GM23248 (cell line): ENCODE results near the gene ZFPM1. TPM values are rescaled to one million over a fixed set of nuclear protein-coding genes. Genes with fewer than 3 reads are reported as not detected.

Experiments used
- DNase-seq: peaks from one replicate; pipeline ENCODE4 v3.0.0-alpha.2; 2015
- H2AFZ ChIP-seq: fragments of 200-600 bp; sonication (generic); 2 replicates; pipeline ENCODE4 v1.6.1; 2016; ENCODE audit warnings: antibody characterized with exemption
- H3F3A ChIP-seq: fragments of 200-600 bp; sonication (generic); 2 replicates; pipeline ENCODE4 v1.6.1; 2016; ENCODE audit warnings: mild to moderate bottlenecking, antibody characterized with exemption, mixed run types; ENCODE audit not compliant: insufficient read depth
- H3K27ac ChIP-seq: fragments of 200-600 bp; sonication (generic); 2 replicates; pipeline ENCODE4 v1.5.1; 2016; ENCODE audit warnings: mild to moderate bottlenecking
- H3K27me3 ChIP-seq: fragments of 200-600 bp; sonication (generic); replicated peaks from 2 replicates; pipeline ENCODE4 v1.6.1; 2016; ENCODE audit warnings: mild to moderate bottlenecking; ENCODE audit not compliant: insufficient read depth
- H3K36me3 ChIP-seq: fragments of 200-600 bp; sonication (generic); 2 replicates; pipeline ENCODE4 v1.6.1; 2016; ENCODE audit warnings: low read depth, mild to moderate bottlenecking
- H3K4me1 ChIP-seq: fragments of 200-600 bp; sonication (generic); 2 replicates; pipeline ENCODE4 v1.6.1; 2016; ENCODE audit warnings: mild to moderate bottlenecking; ENCODE audit not compliant: insufficient read depth
- H3K4me2 ChIP-seq: fragments of 200-600 bp; sonication (generic); one replicate; pipeline ENCODE4 v1.6.1; 2016; ENCODE audit warnings: mild to moderate bottlenecking; ENCODE audit not compliant: unreplicated experiment
- H3K4me3 ChIP-seq: fragments of 200-600 bp; sonication (generic); 2 replicates; pipeline ENCODE4 v1.5.1; 2016; ENCODE audit warnings: mild to moderate bottlenecking
- H3K79me2 ChIP-seq: fragments of 200-600 bp; sonication (generic); 2 replicates; pipeline ENCODE4 v1.6.1; 2016; ENCODE audit warnings: mild to moderate bottlenecking; ENCODE audit not compliant: insufficient read depth
- H3K9ac ChIP-seq: fragments of 200-600 bp; sonication (generic); 2 replicates; pipeline ENCODE4 v1.6.1; 2016; ENCODE audit warnings: mild to moderate bottlenecking
- H3K9me2 ChIP-seq: fragments of 200-600 bp; sonication (generic); 2 replicates; pipeline ENCODE4 v1.6.1; 2016; ENCODE audit warnings: mixed run types, mild to moderate bottlenecking, moderate library complexity; ENCODE audit not compliant: insufficient read depth
- H3K9me3 ChIP-seq: fragments of 200-600 bp; sonication (generic); one replicate; pipeline ENCODE4 v1.6.1; 2017; ENCODE audit warnings: low read depth
- H4K20me1 ChIP-seq: fragments of 200-600 bp; sonication (generic); 2 replicates; pipeline ENCODE4 v1.6.0; 2016; ENCODE audit not compliant: insufficient read depth
- EZH2 ChIP-seq: fragments of 200-600 bp; sonication (generic); IDR thresholded peaks from 2 replicates; pipeline ENCODE4 v1.6.1; 2018; ENCODE audit warnings: antibody characterized with exemption, mild to moderate bottlenecking; ENCODE audit not compliant: insufficient read depth, poor library complexity, severe bottlenecking
- EZH2phosphoT487 ChIP-seq: fragments of 200-600 bp; sonication (generic); IDR thresholded peaks from 2 replicates; pipeline ENCODE4 v1.6.1; 2018; ENCODE audit warnings: antibody characterized with exemption, moderate library complexity, mild to moderate bottlenecking, low read depth; ENCODE audit not compliant: insufficient read depth
- WGBS, 2 experiments: methylation state at CpG; one replicate each; pipeline ENCODE4 v1.1.6; 2015 to 2017; ENCODE audit warnings: low lambda C conversion rate in 2 of 2, low coverage in 1 of 2; ENCODE audit errors: missing lambda C conversion rate in 2 of 2; 5-methylcytosine and 5-hydroxymethylcytosine counted together
- in situ Hi-C: fragments of 300-500 bp; cut with MboI; formaldehyde crosslinking; loops from 2 replicates; pipeline ENCODE4 v1.15.0; 2020
- polyA plus RNA-seq: library from polyadenylated mRNA; unstranded; fragments of >200 nt; fragmentation: Nextera tagmentation; extraction: Ambion mirVana; gene quantifications from 2 replicates; pipeline ENCODE4 v1.2.1, GENCODE V29; 2016
- total RNA-seq: library from RNA; depleted of rRNA; stranded (reverse); fragments of >200 nt; shearing (Covaris generic); gene quantifications from 2 replicates; pipeline ENCODE4 v1.2.3, GENCODE V29; 2014

ZFPM1 gene
- total and polyA plus RNA-seq, 2 experiments from 2014 or later: 0.06 to 2.4 TPM

- Histone ChIP-seq H3K4me1 (no peaks in the 10 kb centered on the region), H3K27ac (no peak overlapping the region), H3K79me2 (no peaks in the 10 kb centered on the region), H2AFZ (no peak overlapping the region), H3K4me2 (no peak overlapping the region), H3K4me3 (no peak overlapping the region), H3F3A (no peaks in the 10 kb centered on the region), H3K27me3 (peaks cover 14% of the 10 kb centered on the region), H3K36me3 (no peaks in the 10 kb centered on the region), H4K20me1 (no peaks in the 10 kb centered on the region), H3K9me2 (no peaks in the 10 kb centered on the region), H3K9me3 (no peaks in the 10 kb centered on the region), H3K9ac (no peak overlapping the region)
- in situ Hi-C loops: no loop called here
- whole genome bisulfite sequencing, 2 experiments: 54 to 60% methylated on average over 16 of the region's 16 CpGs
- TF ChIP-seq EZH2phosphoT487 (no peak), EZH2 (no peak)
- DNase-seq: no peak
Observed at GRCh38 chr16:88550246-88550661, 97.2 kb downstream of the ZFPM1 start.

GRCh38 chr16:88552166-88552565 is 99.1 kb downstream of the ZFPM1 start:
- no peaks in the 10 kb centered on the region for H3K36me3 ChIP-seq
- H3K27me3 ChIP-seq: peaks cover 15% of the 10 kb centered on the region
- TF ChIP-seq EZH2phosphoT487: no peak
- TF ChIP-seq EZH2: no peak
- no peaks in the 10 kb centered on the region for H3K4me1 ChIP-seq
- in situ Hi-C loops: no loop called here
- H3K4me3 ChIP-seq: no peak overlapping the region
- 72 to 81% methylated on average over 10 of the region's 10 CpGs for WGBS, 2 experiments
- no peaks in the 10 kb centered on the region for H3K9me2 ChIP-seq
- H2AFZ ChIP-seq: no peak overlapping the region
- H4K20me1 ChIP-seq: no peaks in the 10 kb centered on the region
- H3K4me2 ChIP-seq: no peak overlapping the region
- no peak overlapping the region for H3K9ac ChIP-seq
- H3K9me3 ChIP-seq: no peaks in the 10 kb centered on the region
- no peak for DNase-seq
- no peaks in the 10 kb centered on the region for H3F3A ChIP-seq
- no peak overlapping the region for H3K27ac ChIP-seq
- H3K79me2 ChIP-seq: no peaks in the 10 kb centered on the region

- TF ChIP-seq EZH2phosphoT487 (no peak), EZH2 (no peak)
- no peaks in the 10 kb centered on the region for H3K9me2 ChIP-seq
- no peaks in the 10 kb centered on the region for H3F3A ChIP-seq
- no peaks in the 10 kb centered on the region for H4K20me1 ChIP-seq
- no peaks in the 10 kb centered on the region for H3K36me3 ChIP-seq
- H3K9me3 ChIP-seq: no peaks in the 10 kb centered on the region
- H3K27me3 ChIP-seq: peaks cover 21% of the 10 kb centered on the region
- WGBS, 2 experiments: 53 to 57% methylated on average over 13 of the region's 13 CpGs
- DNase-seq: no peak
- H3K9ac ChIP-seq: no peak overlapping the region
- H2AFZ ChIP-seq: no peak overlapping the region
- in situ Hi-C loops: no loop called here
- H3K79me2 ChIP-seq: no peaks in the 10 kb centered on the region
- H3K4me2 ChIP-seq: no peak overlapping the region
- H3K4me3 ChIP-seq: no peak overlapping the region
- no peaks in the 10 kb centered on the region for H3K4me1 ChIP-seq
- H3K27ac ChIP-seq: no peak overlapping the region
Observed at GRCh38 chr16:88552815-88553214, 99.7 kb downstream of the ZFPM1 start.

GRCh38 chr16:88553739-88554138 is 100.7 kb downstream of the ZFPM1 start:
- Histone ChIP-seq H3K4me2 (no peak overlapping the region), H3K9me3 (no peaks in the 10 kb centered on the region), H3K4me1 (no peaks in the 10 kb centered on the region), H3K4me3 (no peak overlapping the region), H3K9ac (no peak overlapping the region), H3K36me3 (no peaks in the 10 kb centered on the region), H2AFZ (no peak overlapping the region), H3F3A (no peaks in the 10 kb centered on the region), H3K9me2 (no peaks in the 10 kb centered on the region), H3K27me3 (peaks cover 21% of the 10 kb centered on the region), H3K27ac (no peak overlapping the region), H3K79me2 (no peaks in the 10 kb centered on the region), H4K20me1 (no peaks in the 10 kb centered on the region)
- no peak for DNase-seq
- 59 to 62% methylated on average over 16 of the region's 16 CpGs for WGBS, 2 experiments
- no peak for TF ChIP-seq EZH2
- no peak for TF ChIP-seq EZH2phosphoT487
- in situ Hi-C loops: no loop called here

GRCh38 chr16:88554711-88555264 is 101.7 kb downstream of the ZFPM1 start:
- H3K36me3 ChIP-seq: no peaks in the 10 kb centered on the region
- no peaks in the 10 kb centered on the region for H3K79me2 ChIP-seq
- no peak overlapping the region for H3K4me3 ChIP-seq
- no peak overlapping the region for H3K4me2 ChIP-seq
- H3K9ac ChIP-seq: no peak overlapping the region
- H3K9me3 ChIP-seq: no peaks in the 10 kb centered on the region
- H3K27ac ChIP-seq: no peak overlapping the region
- no peaks in the 10 kb centered on the region for H3K9me2 ChIP-seq
- peaks cover 21% of the 10 kb centered on the region for H3K27me3 ChIP-seq
- no peaks in the 10 kb centered on the region for H3F3A ChIP-seq
- no peak overlapping the region for H2AFZ ChIP-seq
- TF ChIP-seq EZH2phosphoT487: no peak
- no peak for TF ChIP-seq EZH2
- in situ Hi-C loops: no loop called here
- H3K4me1 ChIP-seq: no peaks in the 10 kb centered on the region
- 46 to 53% methylated on average over 13 to 15 of the region's 15 CpGs for WGBS, 2 experiments
- DNase-seq: no peak
- no peaks in the 10 kb centered on the region for H4K20me1 ChIP-seq
